ENCODE measurements around the gene TMEM62.

The TMEM62 gene

GRCh38 chr15:43133430-43134156 lies at the start of gene TMEM62:
Gene TMEM62 (plus strand): TSS chr15:43133586. CDS start chr15:43133803, 217 bp downstream.
- DNase-seq (ENCODE audit: low spot score) = peak; percentile 84

- DNase-seq (ENCODE audit: low spot score) = no peak
Observed at GRCh38 chr15:43085921-43086320, 47.5 kb upstream of the TMEM62 start.

GRCh38 chr15:43086551-43086950 lies 46.8 kb upstream of the TMEM62 start:
- DNase-seq (ENCODE audit: low spot score) = no peak

- no peak for DNase-seq (ENCODE audit: low spot score)
Observed at GRCh38 chr15:43091859-43092258, 41.5 kb upstream of the TMEM62 start.

- DNase-seq (ENCODE audit: low spot score) = no peak
Observed at GRCh38 chr15:43093026-43093425, 40.4 kb upstream of the TMEM62 start.

GRCh38 chr15:43094416-43095030 lies 38.9 kb upstream of the TMEM62 start:
- no peak for DNase-seq (ENCODE audit: low spot score)

- DNase-seq (ENCODE audit: low spot score) = no peak
Observed at GRCh38 chr15:43095243-43095642, 38.1 kb upstream of the TMEM62 start.

- DNase-seq (ENCODE audit: low spot score) = no peak
Observed at GRCh38 chr15:43095708-43096347, 37.6 kb upstream of the TMEM62 start.

- DNase-seq (ENCODE audit: low spot score) = no peak
Observed at GRCh38 chr15:43096411-43096810, 37.0 kb upstream of the TMEM62 start.

- no peak for DNase-seq (ENCODE audit: low spot score)
Observed at GRCh38 chr15:43099105-43099845, 34.1 kb upstream of the TMEM62 start.

- no peak for DNase-seq (ENCODE audit: low spot score)
Observed at GRCh38 chr15:43100971-43101370, 32.4 kb upstream of the TMEM62 start.

- no peak for DNase-seq (ENCODE audit: low spot score)
Observed at GRCh38 chr15:43102187-43102586, 31.2 kb upstream of the TMEM62 start.

- DNase-seq (ENCODE audit: low spot score) = no peak
Observed at GRCh38 chr15:43103907-43104306, 29.5 kb upstream of the TMEM62 start.

- DNase-seq (ENCODE audit: low spot score) = no peak
Observed at GRCh38 chr15:43104426-43104825, 29.0 kb upstream of the TMEM62 start.

GRCh38 chr15:43105077-43105736 lies 28.2 kb upstream of the TMEM62 start:
- no peak for DNase-seq (ENCODE audit: low spot score)

- peak; percentile 94 for DNase-seq (ENCODE audit: low spot score)
Observed at GRCh38 chr15:43105778-43106485, 27.5 kb upstream of the TMEM62 start, which contains the start of gene UBR1. Gene UBR1 (minus strand): TSS chr15:43106038. CDS start chr15:43106022, 16 bp downstream.

- DNase-seq (ENCODE audit: low spot score) = no peak
Observed at GRCh38 chr15:43106486-43106829, 26.9 kb upstream of the TMEM62 start.

GRCh38 chr15:43107751-43108150 lies 25.6 kb upstream of the TMEM62 start:
- DNase-seq (ENCODE audit: low spot score) = no peak

- no peak for DNase-seq (ENCODE audit: low spot score)
Observed at GRCh38 chr15:43111354-43111753, 22.0 kb upstream of the TMEM62 start.

GRCh38 chr15:43118286-43118685 lies 15.1 kb upstream of the TMEM62 start:
- DNase-seq (ENCODE audit: low spot score) = no peak

GRCh38 chr15:43118829-43119228 lies 14.6 kb upstream of the TMEM62 start:
- DNase-seq (ENCODE audit: low spot score) = no peak
